ENCODE data around the gene CREBRF.

CREBRF gene

GRCh38 chr5:173161148-173161547, 105.0 kb downstream of the CREBRF start:
- no peak for DNase-seq

GRCh38 chr5:173163219-173163618, 107.1 kb downstream of the CREBRF start:
- no peak for DNase-seq

GRCh38 chr5:173165177-173166016, 109.2 kb downstream of the CREBRF start:
- no peak for DNase-seq

- DNase-seq, result no peak
These were observed 116.0 kb downstream of the CREBRF start for GRCh38 chr5:173172166-173172565.

GRCh38 chr5:173175523-173175922, 119.4 kb downstream of the CREBRF start:
- no peak for DNase-seq

- no peak for DNase-seq
These were observed 122.3 kb downstream of the CREBRF start for GRCh38 chr5:173178369-173178910.

- DNase-seq, result no peak
These were observed 124.2 kb downstream of the CREBRF start for GRCh38 chr5:173180331-173180730.

GRCh38 chr5:173187054-173187743, 131.0 kb downstream of the CREBRF start:
- peak; percentile 5 for DNase-seq

GRCh38 chr5:173188280-173188679, 132.1 kb downstream of the CREBRF start:
- no peak for DNase-seq
